ENCODE measurements around the gene CYB5R3.

Gene CYB5R3

GRCh38 chr22:42649246-42650099, at the start of gene CYB5R3:
Gene CYB5R3 (minus strand): TSS chr22:42649392. CDS start chr22:42649315, 77 bp downstream.
- DNase-seq (ENCODE audit: low read depth in 2 of 2) = peak; percentile 43 to 51

GRCh38 chr22:42697542-42698013, 48.4 kb upstream of the CYB5R3 start:
- no peak for DNase-seq (ENCODE audit: low read depth in 2 of 2)

GRCh38 chr22:42696331-42696967, 47.3 kb upstream of the CYB5R3 start:
- no peak for DNase-seq (ENCODE audit: low read depth in 2 of 2)

- DNase-seq (ENCODE audit: low read depth in 2 of 2) = no peak
Measured at GRCh38 chr22:42695294-42695693, 46.1 kb upstream of the CYB5R3 start.

- DNase-seq (ENCODE audit: low read depth in 2 of 2) = no peak
Measured at GRCh38 chr22:42693763-42694683, 44.8 kb upstream of the CYB5R3 start.

GRCh38 chr22:42693055-42693762, 44.0 kb upstream of the CYB5R3 start:
- DNase-seq (ENCODE audit: low read depth in 2 of 2) = no peak

- DNase-seq (ENCODE audit: low read depth in 2 of 2) = no peak
Measured at GRCh38 chr22:42692239-42693054, 43.3 kb upstream of the CYB5R3 start.

GRCh38 chr22:42691440-42691839, 42.2 kb upstream of the CYB5R3 start:
- DNase-seq (ENCODE audit: low read depth in 2 of 2) = no peak

- no peak for DNase-seq (ENCODE audit: low read depth in 2 of 2)
Measured at GRCh38 chr22:42688241-42689211, 39.3 kb upstream of the CYB5R3 start.

GRCh38 chr22:42686756-42687491, 37.7 kb upstream of the CYB5R3 start:
- DNase-seq (ENCODE audit: low read depth in 2 of 2) = no peak

GRCh38 chr22:42685941-42686653, 36.9 kb upstream of the CYB5R3 start:
- DNase-seq (ENCODE audit: low read depth in 2 of 2) = no peak

- no peak for DNase-seq (ENCODE audit: low read depth in 2 of 2)
Measured at GRCh38 chr22:42684462-42685195, 35.4 kb upstream of the CYB5R3 start.

GRCh38 chr22:42683578-42684283, 34.5 kb upstream of the CYB5R3 start:
- no peak for DNase-seq (ENCODE audit: low read depth in 2 of 2)

GRCh38 chr22:42682113-42682851, 33.1 kb upstream of the CYB5R3 start:
- DNase-seq (ENCODE audit: low read depth in 2 of 2) = no peak

GRCh38 chr22:42680648-42681047, 31.5 kb upstream of the CYB5R3 start:
- DNase-seq (ENCODE audit: low read depth in 2 of 2) = no peak

- DNase-seq (ENCODE audit: low read depth in 2 of 2) = no peak
Measured at GRCh38 chr22:42679691-42680090, 30.5 kb upstream of the CYB5R3 start.

Measured in activated CD8-positive, alpha-beta memory T cell treated with anti-CD3 and anti-CD28 coated beads for 4 hours (primary cell).